Endothelial cell of umbilical vein (primary cell): ENCODE data around the gene DUOX2. TPM values are rescaled to one million over a fixed set of nuclear protein-coding genes. Genes with fewer than 3 reads are reported as not detected.

Experiments used
- BruUV-seq: library from RNA; stranded (reverse); fragments of 400-500 nt; replicated peaks from 2 replicates; lab custom pipeline; 2021; lab: Mats Ljungman, UMichigan
- CTCF ChIA-PET: fragments of 300-600, 350-600 bp; sonication (Branson Sonifier 250); formaldehyde crosslinking; loops from one replicate; lab custom pipeline; 2021; ENCODE audit warnings: antibody characterized with exemption, inconsistent platforms; lab: Charles Lee
- POLR2A ChIA-PET: fragments of 300-600, 350-600 bp; sonication (Branson Sonifier 250); formaldehyde crosslinking; loops from one replicate; lab custom pipeline; 2021; ENCODE audit warnings: antibody characterized with exemption, inconsistent platforms; lab: Charles Lee
- DNase-seq: peaks from one replicate; pipeline ENCODE4 v3.0.0-alpha.2; 2011; ENCODE audit warnings: low read depth, low spot score
- FAIRE-seq: peaks from 2 replicates; lab custom pipeline; 2011; peaks lifted over from hg19 to GRCh38; lab: Jason Lieb, UNC
- H2AFZ ChIP-seq: 2 replicates; pipeline ENCODE4 v1.6.0; 2012; ENCODE audit warnings: low read depth, low read length, control low read depth, inconsistent platforms
- H3K27ac ChIP-seq: 2 replicates; pipeline ENCODE4 v1.5.1; 2011; ENCODE audit warnings: low read depth, mild to moderate bottlenecking, control low read depth, low read length, moderate library complexity; ENCODE audit not compliant: insufficient read depth
- H3K27me3 ChIP-seq, 2 experiments: 2 replicates each; pipeline versions ENCODE4 v1.6.0 to v1.6.1; 2011; ENCODE audit warnings: low read length in 2 of 2, mixed read lengths in 1 of 2; ENCODE audit not compliant: control insufficient read depth in 2 of 2, insufficient read depth in 2 of 2
- H3K36me3 ChIP-seq, 2 experiments: 2 replicates in 1 of 2; 3 replicates in 1 of 2; pipeline ENCODE4 v1.5.1; 2011; ENCODE audit warnings: low read length in 2 of 2, mild to moderate bottlenecking in 1 of 2, moderate library complexity in 1 of 2; ENCODE audit not compliant: control insufficient read depth in 2 of 2, insufficient read depth in 2 of 2; ENCODE audit errors: extremely low read depth in 1 of 2
- H3K4me1 ChIP-seq: 3 replicates; pipeline ENCODE4 v1.5.1; 2011; ENCODE audit warnings: mild to moderate bottlenecking, low read length; ENCODE audit not compliant: control insufficient read depth, insufficient read depth; ENCODE audit errors: extremely low read depth
- H3K4me2 ChIP-seq: 2 replicates; pipeline ENCODE4 v1.6.1; 2011; ENCODE audit warnings: low read length, control low read depth, mixed read lengths; ENCODE audit not compliant: insufficient read depth
- H3K4me3 ChIP-seq, 3 experiments: fragments of 200-600 bp in 1 of 3; sonication (generic), shearing (Covaris generic) in 1 of 3; replicated peaks in 1 of 3; 2 replicates each; pipeline ENCODE4 v1.5.1; 2011 to 2016; ENCODE audit warnings: control low read depth in 3 of 3, low read length in 3 of 3, mild to moderate bottlenecking in 2 of 3, inconsistent platforms in 1 of 3, low read depth in 1 of 3, moderate library complexity in 1 of 3; ENCODE audit not compliant: insufficient read depth in 1 of 3
- H3K79me2 ChIP-seq: 2 replicates; pipeline ENCODE4 v1.6.0; 2012; ENCODE audit warnings: low read length, inconsistent platforms; ENCODE audit not compliant: control insufficient read depth, insufficient read depth
- H3K9ac ChIP-seq: replicated peaks from 2 replicates; pipeline ENCODE3; 2011; ENCODE audit warnings: low read length, control low read depth; ENCODE audit not compliant: insufficient read depth; ENCODE audit errors: extremely low read depth
- H3K9me1 ChIP-seq: replicated peaks from 3 replicates; pipeline ENCODE4 v1.6.0; 2011; ENCODE audit warnings: mild to moderate bottlenecking, low read length; ENCODE audit not compliant: control insufficient read depth, insufficient read depth; ENCODE audit errors: extremely low read depth
- H3K9me3 ChIP-seq: replicated peaks from 2 replicates; pipeline ENCODE4 v1.5.1; 2012; ENCODE audit warnings: low read length, inconsistent platforms; ENCODE audit not compliant: control insufficient read depth, insufficient read depth
- H4K20me1 ChIP-seq: replicated peaks from 2 replicates; pipeline ENCODE3; 2011; ENCODE audit warnings: mild to moderate bottlenecking, low read length; ENCODE audit not compliant: control insufficient read depth, insufficient read depth; ENCODE audit errors: extremely low read depth
- EZH2 ChIP-seq: IDR thresholded peaks from 2 replicates; pipeline ENCODE4 v1.6.1; 2012; ENCODE audit warnings: borderline replicate concordance, low read depth, mild to moderate bottlenecking, moderate library complexity, low read length, inconsistent platforms; ENCODE audit not compliant: severe bottlenecking
- FOS ChIP-seq: IDR thresholded peaks from 2 replicates; pipeline ENCODE4 v1.6.1; 2011; ENCODE audit warnings: mild to moderate bottlenecking, low read length, moderate library complexity, borderline replicate concordance; ENCODE audit not compliant: insufficient read depth
- GATA2 ChIP-seq: IDR thresholded peaks from 2 replicates; pipeline ENCODE4 v1.7.0; 2011; ENCODE audit warnings: low read depth, mild to moderate bottlenecking, moderate library complexity, mixed read lengths, low read length; ENCODE audit not compliant: insufficient read length, insufficient read depth
- JUN ChIP-seq: IDR thresholded peaks from 2 replicates; pipeline ENCODE4 v1.6.1; 2011; ENCODE audit warnings: borderline replicate concordance, low read depth; ENCODE audit not compliant: insufficient read length, insufficient read depth
- MYC ChIP-seq: IDR thresholded peaks from one replicate; pipeline ENCODE4 v1.6.1; 2011; ENCODE audit warnings: mild to moderate bottlenecking, low read depth, low read length
- POLR2A ChIP-seq: IDR thresholded peaks from 2 replicates; pipeline ENCODE4 v1.6.1; 2012; ENCODE audit warnings: low read depth, mild to moderate bottlenecking, control low read depth, low read length
- POLR2AphosphoS5 ChIP-seq: IDR thresholded peaks from 2 replicates; pipeline ENCODE4 v1.6.1; 2012; ENCODE audit warnings: low read depth, mild to moderate bottlenecking, control low read depth, low read length, moderate library complexity; ENCODE audit not compliant: insufficient read depth
- dilution Hi-C: fragments of 300-500 bp; cut with MboI; formaldehyde crosslinking; loops from one replicate; pipeline ENCODE4 v1.15.0; 2019; ENCODE audit warnings: low sequenced_read_pairs; ENCODE audit not compliant: extremely low pct_ligation_motif_present
- intact Hi-C: fragments of 100-400 bp; cut with micrococcal nuclease; formaldehyde crosslinking; loops from one replicate; pipeline ENCODE4 v1.10.0; 2022
- polyA plus RNA-seq, 4 experiments: library from polyadenylated mRNA; depleted of rRNA in 3 of 4; stranded (reverse) in 3 of 4; unstranded in 1 of 4; fragments of >200 nt; gene quantifications; 2 replicates each; pipeline versions ENCODE4 v1.2.1 to v1.2.3, GENCODE V29; 2011 to 2012; ENCODE audit warnings: missing spikeins in 1 of 4
- total RNA-seq: library from RNA; stranded (reverse); gene quantifications from 2 replicates; pipeline ENCODE4 v1.2.3, GENCODE V29; 2021
- TF ChIP-seq, protein P1 (sequence below), 2 donors: IDR thresholded peaks; 1 replicate in 1 of 2; 2 replicates in 1 of 2; pipeline ENCODE4 v1.5.1; 2011; ENCODE audit warnings: low read length in 2 of 2, mild to moderate bottlenecking in 2 of 2, moderate library complexity in 2 of 2, control low read depth in 1 of 2, inconsistent platforms in 1 of 2, low read depth in 1 of 2; ENCODE audit not compliant: insufficient read depth in 1 of 2; ENCODE audit errors: extremely low read depth in 1 of 2
- TF ChIP-seq, protein P2 (sequence below): IDR thresholded peaks from 2 replicates; pipeline ENCODE4 v1.6.1; 2011; ENCODE audit not compliant: insufficient read depth, insufficient read length

DUOX2 gene
- total and polyA plus RNA-seq, 2 donors (not counting 3 experiments of a cell fraction or from before 2014, with no cell fraction given), result 0.01 TPM; not detected in 1

DNA sequence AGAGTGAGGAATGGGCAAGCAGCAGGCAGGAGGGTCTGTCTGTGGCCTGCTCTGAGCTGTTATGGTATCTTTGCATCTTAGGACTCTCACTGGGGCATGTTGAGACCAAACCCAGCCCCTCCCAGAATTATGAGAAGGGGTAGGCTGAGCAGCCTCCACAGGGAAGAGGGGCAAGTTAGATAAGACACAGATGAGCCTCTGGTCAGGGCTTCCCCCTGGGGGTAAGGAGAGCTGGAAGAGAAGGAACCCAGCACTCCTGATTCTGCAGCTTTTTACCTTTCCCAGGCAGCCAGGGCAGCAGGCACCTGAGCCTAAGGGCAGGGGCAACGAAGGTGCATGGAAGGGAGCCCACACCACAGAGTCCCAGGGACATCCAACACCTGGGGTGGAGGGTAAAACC is 35.1 kb upstream of the DUOX2 start:
- Histone ChIP-seq H3K79me2 (no peaks in the 10 kb centered on the region), H3K9me1 (no peaks in the 10 kb centered on the region), H3K4me1 (no peaks in the 10 kb centered on the region), H3K27ac (no peak overlapping the region), H2AFZ (no peak overlapping the region), H3K27me3 (no peaks in the 10 kb centered on the region), H3K9me3 (no peaks in the 10 kb centered on the region), H3K9ac (no peak overlapping the region), H3K4me3 (no peak overlapping the region), H3K4me2 (no peak overlapping the region), H4K20me1 (no peaks in the 10 kb centered on the region), H3K36me3 (no peaks in the 10 kb centered on the region)
- BruUV-seq, result no TSS peak
- ChIA-PET CTCF (interaction anchor here (1.0 to 1.8 kb wide), 3 partner anchors 14 to 255 kb away, joined by 3 to 8 read pairs (median 6); no protein-coding TSS in a partner anchor), POLR2A (no interaction called here)
- intact Hi-C loops, result no loop called here
- no peak for TF ChIP-seq POLR2A
- TF ChIP-seq JUN, result no peak
- TF ChIP-seq EZH2, result no peak
- no peak for TF ChIP-seq GATA2
- TF ChIP-seq MYC, result no peak
- no peak for TF ChIP-seq FOS
- TF ChIP-seq, protein P1, sequence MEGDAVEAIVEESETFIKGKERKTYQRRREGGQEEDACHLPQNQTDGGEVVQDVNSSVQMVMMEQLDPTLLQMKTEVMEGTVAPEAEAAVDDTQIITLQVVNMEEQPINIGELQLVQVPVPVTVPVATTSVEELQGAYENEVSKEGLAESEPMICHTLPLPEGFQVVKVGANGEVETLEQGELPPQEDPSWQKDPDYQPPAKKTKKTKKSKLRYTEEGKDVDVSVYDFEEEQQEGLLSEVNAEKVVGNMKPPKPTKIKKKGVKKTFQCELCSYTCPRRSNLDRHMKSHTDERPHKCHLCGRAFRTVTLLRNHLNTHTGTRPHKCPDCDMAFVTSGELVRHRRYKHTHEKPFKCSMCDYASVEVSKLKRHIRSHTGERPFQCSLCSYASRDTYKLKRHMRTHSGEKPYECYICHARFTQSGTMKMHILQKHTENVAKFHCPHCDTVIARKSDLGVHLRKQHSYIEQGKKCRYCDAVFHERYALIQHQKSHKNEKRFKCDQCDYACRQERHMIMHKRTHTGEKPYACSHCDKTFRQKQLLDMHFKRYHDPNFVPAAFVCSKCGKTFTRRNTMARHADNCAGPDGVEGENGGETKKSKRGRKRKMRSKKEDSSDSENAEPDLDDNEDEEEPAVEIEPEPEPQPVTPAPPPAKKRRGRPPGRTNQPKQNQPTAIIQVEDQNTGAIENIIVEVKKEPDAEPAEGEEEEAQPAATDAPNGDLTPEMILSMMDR (IDR thresholded peaks at IDR 0.05; ENCODE audit: extremely low read depth in 1 of 2, insufficient read depth in 1 of 2, low read depth in 1 of 2, low read length in 2 of 2), result no peak
- TF ChIP-seq, protein P2, sequence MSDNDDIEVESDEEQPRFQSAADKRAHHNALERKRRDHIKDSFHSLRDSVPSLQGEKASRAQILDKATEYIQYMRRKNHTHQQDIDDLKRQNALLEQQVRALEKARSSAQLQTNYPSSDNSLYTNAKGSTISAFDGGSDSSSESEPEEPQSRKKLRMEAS, result no peak
- TF ChIP-seq POLR2AphosphoS5, result no peak
- dilution Hi-C loops, result no loop called here
- DNase-seq, result no peak
- FAIRE-seq, result no peak
